ENCODE results near the gene LBH.

- TF ChIP-seq CTCF (IDR thresholded peaks at IDR 0.05; ENCODE audit: borderline replicate concordance, extremely low read depth, low read length, poor library complexity, severe bottlenecking) (no peak), EZH2 (IDR thresholded peaks at IDR 0.05; ENCODE audit: borderline replicate concordance, low read depth, low read length, severe bottlenecking) (no peak)
These were observed 3.0 kb downstream of the LBH start for GRCh38 chr2:30234180-30234971.
